Smooth muscle cell (in vitro differentiated cells): ENCODE measurements around the gene HOXD4. TPM values are rescaled to one million over a fixed set of nuclear protein-coding genes. Genes with fewer than 3 reads are reported as not detected.
A peak's percentile ranks its signal among the peaks of the same experiment; 100 is the strongest.

Source experiments
- DNase-seq: peaks from one replicate; lab custom pipeline; 2025; ENCODE audit not compliant: unreplicated experiment; lab: John Stamatoyannopoulos, UW
- H2AFZ ChIP-seq: fragments of 200-600 bp; sonication (generic); 2 replicates; pipeline ENCODE4 v1.6.0; 2016; ENCODE audit warnings: antibody characterized with exemption, low read depth, mild to moderate bottlenecking
- H3F3A ChIP-seq: fragments of 200-600 bp; sonication (generic); 2 replicates; pipeline ENCODE4 v1.6.0; 2017; ENCODE audit warnings: antibody characterized with exemption, low read depth
- H3K27ac ChIP-seq: fragments of 200-600 bp; sonication (generic); 2 replicates; pipeline ENCODE4 v1.5.1; 2016; ENCODE audit warnings: low read depth, mild to moderate bottlenecking
- H3K27me3 ChIP-seq: fragments of 200-600 bp; sonication (generic); 2 replicates; pipeline ENCODE4 v1.6.1; 2016; ENCODE audit warnings: low read depth, mild to moderate bottlenecking
- H3K36me3 ChIP-seq: fragments of 200-600 bp; sonication (generic); 2 replicates; pipeline ENCODE4 v1.5.1; 2016; ENCODE audit warnings: low read depth
- H3K4me1 ChIP-seq: fragments of 200-600 bp; sonication (generic); 2 replicates; pipeline ENCODE4 v1.5.1; 2016; ENCODE audit warnings: low read depth
- H3K4me2 ChIP-seq: fragments of 200-600 bp; sonication (generic); 2 replicates; pipeline ENCODE4 v1.6.0; 2016; ENCODE audit warnings: mild to moderate bottlenecking
- H3K4me3 ChIP-seq: fragments of 200-600 bp; sonication (generic); 2 replicates; pipeline ENCODE4 v1.5.1; 2016; ENCODE audit warnings: mild to moderate bottlenecking
- H3K79me2 ChIP-seq: fragments of 200-600 bp; sonication (generic); 2 replicates; pipeline ENCODE4 v1.6.0; 2016; ENCODE audit warnings: low read depth, mild to moderate bottlenecking
- H3K9ac ChIP-seq: fragments of 200-600 bp; sonication (generic); 2 replicates; pipeline ENCODE4 v1.6.0; 2016; ENCODE audit warnings: low read depth
- H3K9me3 ChIP-seq: fragments of 200-600 bp; sonication (generic); replicated peaks from 2 replicates; pipeline ENCODE4 v1.5.1; 2016; ENCODE audit warnings: low read depth
- H4K20me1 ChIP-seq: fragments of 200-600 bp; sonication (generic); 2 replicates; pipeline ENCODE4 v1.6.0; 2016; ENCODE audit warnings: low read depth
- WGBS: methylation state at CpG from one replicate; pipeline ENCODE4 v1.1.7; 2016; ENCODE audit warnings: low lambda C conversion rate; 5-methylcytosine and 5-hydroxymethylcytosine counted together
- polyA plus RNA-seq: library from polyadenylated mRNA; unstranded; fragments of >200 nt; fragmentation: Nextera tagmentation; extraction: Ambion mirVana; gene quantifications from 2 replicates; pipeline ENCODE4 v1.2.1, GENCODE V29; 2016
- total RNA-seq: library from RNA; depleted of rRNA; stranded (reverse); fragments of >200 nt; gene quantifications from 2 replicates; pipeline ENCODE4 v1.2.3, GENCODE V29; 2014
- TF ChIP-seq, protein P1 (sequence below): fragments of 200-600 bp; sonication (generic); IDR thresholded peaks from 2 replicates; pipeline ENCODE4 v1.5.1; 2017; ENCODE audit warnings: borderline replicate concordance, mild to moderate bottlenecking, antibody characterized with exemption; ENCODE audit not compliant: insufficient read depth, poor library complexity, severe bottlenecking

Gene HOXD4
- total and polyA plus RNA-seq, 2 experiments from 2014 or later, result not detected

DNA sequence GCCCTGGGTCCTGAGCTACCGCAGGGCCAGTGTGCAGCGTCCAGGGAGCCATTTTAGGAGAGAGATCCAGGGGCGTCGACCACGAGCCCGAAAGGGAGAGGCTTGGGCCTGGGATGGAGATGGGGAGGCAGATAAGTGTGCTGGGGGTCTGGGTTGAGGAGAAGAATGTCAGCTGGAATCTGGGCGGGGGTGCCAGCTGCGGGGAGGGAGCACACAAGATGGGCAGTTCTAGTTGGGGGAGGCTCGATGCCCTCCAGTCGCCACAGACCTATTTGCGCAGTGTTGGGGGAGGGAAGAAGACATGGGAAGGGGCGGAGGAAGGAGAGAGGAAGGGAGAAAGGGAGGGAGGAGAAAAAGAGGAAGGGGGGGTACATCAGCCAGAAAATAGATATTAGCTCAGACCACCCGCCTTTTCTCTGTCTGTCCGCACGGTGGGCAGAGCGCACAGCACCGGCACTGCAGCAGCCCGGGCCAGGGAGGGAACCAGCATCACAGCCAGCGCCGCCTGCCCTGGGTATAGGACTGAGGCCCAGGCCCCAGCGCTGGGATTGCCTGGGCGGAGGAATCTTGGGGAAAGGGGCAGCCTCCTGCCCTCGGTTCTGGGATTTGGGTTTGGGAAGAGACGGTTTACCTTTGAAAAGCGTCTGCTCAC lies 46.1 kb upstream of the HOXD4 start:
- TF ChIP-seq, protein P1, sequence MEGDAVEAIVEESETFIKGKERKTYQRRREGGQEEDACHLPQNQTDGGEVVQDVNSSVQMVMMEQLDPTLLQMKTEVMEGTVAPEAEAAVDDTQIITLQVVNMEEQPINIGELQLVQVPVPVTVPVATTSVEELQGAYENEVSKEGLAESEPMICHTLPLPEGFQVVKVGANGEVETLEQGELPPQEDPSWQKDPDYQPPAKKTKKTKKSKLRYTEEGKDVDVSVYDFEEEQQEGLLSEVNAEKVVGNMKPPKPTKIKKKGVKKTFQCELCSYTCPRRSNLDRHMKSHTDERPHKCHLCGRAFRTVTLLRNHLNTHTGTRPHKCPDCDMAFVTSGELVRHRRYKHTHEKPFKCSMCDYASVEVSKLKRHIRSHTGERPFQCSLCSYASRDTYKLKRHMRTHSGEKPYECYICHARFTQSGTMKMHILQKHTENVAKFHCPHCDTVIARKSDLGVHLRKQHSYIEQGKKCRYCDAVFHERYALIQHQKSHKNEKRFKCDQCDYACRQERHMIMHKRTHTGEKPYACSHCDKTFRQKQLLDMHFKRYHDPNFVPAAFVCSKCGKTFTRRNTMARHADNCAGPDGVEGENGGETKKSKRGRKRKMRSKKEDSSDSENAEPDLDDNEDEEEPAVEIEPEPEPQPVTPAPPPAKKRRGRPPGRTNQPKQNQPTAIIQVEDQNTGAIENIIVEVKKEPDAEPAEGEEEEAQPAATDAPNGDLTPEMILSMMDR, result no peak
- Histone ChIP-seq H3K27me3 (peaks cover 92% of the 10 kb centered on the region), H3K9me3 (no peaks in the 10 kb centered on the region), H3K79me2 (peaks cover 11% of the 10 kb centered on the region), H2AFZ (peak overlapping the region; percentile 82), H3F3A (no peaks in the 10 kb centered on the region), H3K36me3 (no peaks in the 10 kb centered on the region), H3K9ac (peak overlapping the region; percentile 41), H3K27ac (peak overlapping the region; percentile 81), H3K4me2 (peak overlapping the region; percentile 92), H3K4me3 (peak overlapping the region; percentile 57), H3K4me1 (no peaks in the 10 kb centered on the region), H4K20me1 (peaks cover 33% of the 10 kb centered on the region)
- WGBS, result 6% methylated on average over 21 of the region's 25 CpGs
- DNase-seq, result no peak

DNA sequence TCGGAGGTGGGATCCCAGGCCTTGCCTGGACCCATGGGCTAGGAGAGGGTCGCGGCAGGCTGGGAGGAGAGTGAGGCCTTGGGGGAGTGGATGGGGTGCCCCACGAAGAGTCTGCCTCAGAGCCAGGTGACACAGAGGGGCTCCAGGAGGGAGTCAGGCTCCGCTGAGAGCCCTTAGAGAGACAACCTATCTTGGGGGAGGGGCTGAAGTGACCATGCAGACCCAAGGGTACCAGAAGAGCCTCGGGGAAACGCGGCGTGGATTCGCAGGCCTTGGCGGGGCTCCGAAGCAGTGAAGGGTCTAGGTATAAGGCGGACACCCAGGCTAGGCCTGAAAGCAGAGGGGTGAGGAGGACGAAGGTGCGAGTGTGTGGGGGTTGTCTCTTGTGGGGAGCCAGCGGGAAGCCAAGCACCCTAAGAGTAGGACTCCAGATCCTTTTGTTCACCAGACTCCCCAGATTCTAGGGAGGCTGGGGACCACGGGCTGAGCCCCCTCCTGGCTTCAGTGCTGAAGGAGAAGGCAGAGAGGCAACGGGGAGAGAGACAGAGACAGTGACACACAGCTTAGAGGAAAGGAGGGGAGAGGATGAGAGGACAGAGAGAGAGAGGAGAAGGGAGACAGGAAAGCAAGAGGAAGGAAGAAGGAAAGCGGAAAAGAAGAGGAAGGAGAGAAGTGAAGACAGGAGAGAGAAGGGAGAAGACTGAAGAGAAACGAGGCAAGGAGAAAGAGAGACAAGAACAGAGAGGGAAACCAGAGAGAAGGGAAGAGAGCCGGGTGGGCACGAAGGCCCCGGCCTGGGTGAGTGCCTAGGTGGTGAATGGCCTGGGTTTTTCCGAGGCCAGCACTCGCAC lies 45.4 kb upstream of the HOXD4 start:
- Histone ChIP-seq H3K4me1 (no peaks in the 10 kb centered on the region), H4K20me1 (peaks cover 40% of the 10 kb centered on the region), H3K4me3 (peak overlapping the region; percentile 57), H3K36me3 (no peaks in the 10 kb centered on the region), H3K27me3 (peaks cover 92% of the 10 kb centered on the region), H2AFZ (peak overlapping the region; percentile 82), H3F3A (no peaks in the 10 kb centered on the region), H3K79me2 (peaks cover 17% of the 10 kb centered on the region), H3K9me3 (no peaks in the 10 kb centered on the region), H3K9ac (no peak overlapping the region), H3K27ac (peak overlapping the region; percentile 37), H3K4me2 (peak overlapping the region; percentile 92)
- TF ChIP-seq, protein P1, result no peak
- 14% methylated on average over 25 of the region's 25 CpGs for WGBS
- no peak for DNase-seq

DNA sequence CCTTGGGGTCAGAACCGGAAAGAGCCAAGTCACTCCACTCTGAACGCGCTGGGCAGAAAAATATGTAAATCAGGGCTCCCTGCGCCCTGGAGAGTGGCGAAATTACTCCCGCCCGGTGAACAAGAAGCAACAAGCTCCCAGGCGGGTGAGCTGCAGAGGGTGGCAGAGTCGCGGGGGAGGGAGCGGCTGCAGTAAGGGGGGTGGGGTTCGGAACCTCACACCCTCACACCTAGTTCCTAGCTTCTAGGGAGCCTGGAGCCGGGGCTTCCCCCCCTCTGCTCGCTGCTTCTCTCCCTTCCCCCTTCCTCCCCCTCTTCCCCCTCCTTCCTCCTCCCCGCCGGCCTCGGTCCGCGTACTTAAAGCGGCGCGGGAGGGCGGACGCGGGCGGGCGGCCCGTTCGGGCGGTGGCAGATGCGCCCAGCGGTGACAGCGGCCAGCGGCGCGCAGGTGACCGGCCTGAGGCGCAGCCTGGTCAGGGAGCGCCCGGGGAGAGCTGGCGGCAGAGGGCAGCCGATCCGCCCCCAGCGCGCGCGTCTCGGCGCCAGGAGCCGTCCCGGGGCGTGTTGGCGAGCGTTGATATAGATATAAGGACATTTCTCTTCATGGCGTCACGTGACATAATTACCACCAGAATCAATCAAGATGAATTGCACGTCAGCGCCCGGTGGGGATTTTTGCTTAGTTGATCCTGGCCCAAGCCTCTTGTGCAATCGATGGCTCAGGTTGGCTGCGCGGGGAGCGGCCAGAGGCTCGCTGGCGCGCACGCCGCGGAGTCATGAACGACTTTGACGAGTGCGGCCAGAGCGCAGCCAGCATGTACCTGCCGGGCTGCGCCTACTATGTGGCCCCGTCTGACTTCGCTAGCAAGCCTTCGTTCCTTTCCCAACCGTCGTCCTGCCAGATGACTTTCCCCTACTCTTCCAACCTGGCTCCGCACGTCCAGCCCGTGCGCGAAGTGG lies 44.5 kb upstream of the HOXD4 start, which contains the start of gene HOXD11:
Gene HOXD11, plus strand, starts transcription at position 700 of the 959 bp plus-strand sequence. Its CDS starts 76 bp downstream, at position 776.
- Histone ChIP-seq H3K27me3 (peaks cover 92% of the 10 kb centered on the region), H3K79me2 (peaks cover 19% of the 10 kb centered on the region), H3K4me1 (no peaks in the 10 kb centered on the region), H3K9me3 (no peaks in the 10 kb centered on the region), H3K4me2 (peak within 1 kb of the TSS; percentile 92), H3K27ac (no peak within 1 kb of the TSS), H3K4me3 (peak within 1 kb of the TSS; percentile 57), H3K36me3 (no peaks in the 10 kb centered on the region), H3K9ac (no peak within 1 kb of the TSS), H4K20me1 (peaks cover 49% of the 10 kb centered on the region), H3F3A (no peaks in the 10 kb centered on the region), H2AFZ (no peak within 1 kb of the TSS)
- DNase-seq, result no peak
- TF ChIP-seq, protein P1, result no peak
- 2% methylated on average over 53 of the region's 85 CpGs for WGBS
